GM18909 (cell line): ENCODE data around the gene PNN.
"Not testable (repeated sequence)": the region's sequence is repeated elsewhere in the genome, so short reads cannot be mapped to it uniquely, and the experiment has no call there.

Experiments
- ATAC-seq: cut with Tn5 transposase; IDR thresholded peaks from one replicate; pipeline ENCODE4 v1.9.1; 2021; ENCODE audit warnings: mild to moderate bottlenecking; ENCODE audit not compliant: unreplicated experiment, poor library complexity

PNN gene

DNA sequence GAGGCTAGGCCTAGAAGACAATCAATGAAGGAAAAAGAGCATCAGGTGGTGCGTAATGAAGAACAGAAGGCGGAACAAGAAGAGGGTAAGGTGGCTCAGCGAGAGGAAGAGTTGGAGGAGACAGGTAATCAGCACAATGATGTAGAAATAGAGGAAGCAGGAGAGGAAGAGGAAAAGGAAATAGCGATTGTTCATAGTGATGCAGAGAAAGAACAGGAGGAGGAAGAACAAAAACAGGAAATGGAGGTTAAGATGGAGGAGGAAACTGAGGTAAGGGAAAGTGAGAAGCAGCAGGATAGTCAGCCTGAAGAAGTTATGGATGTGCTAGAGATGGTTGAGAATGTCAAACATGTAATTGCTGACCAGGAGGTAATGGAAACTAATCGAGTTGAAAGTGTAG, 5.5 kb downstream of the PNN start:
- ATAC-seq, result no peak

- no peak for ATAC-seq
Measured at GRCh38 chr14:39181026-39181692, 6.1 kb downstream of the PNN start.

- ATAC-seq, result no peak
Measured at GRCh38 chr14:39181693-39182047, 6.6 kb downstream of the PNN start.

DNA sequence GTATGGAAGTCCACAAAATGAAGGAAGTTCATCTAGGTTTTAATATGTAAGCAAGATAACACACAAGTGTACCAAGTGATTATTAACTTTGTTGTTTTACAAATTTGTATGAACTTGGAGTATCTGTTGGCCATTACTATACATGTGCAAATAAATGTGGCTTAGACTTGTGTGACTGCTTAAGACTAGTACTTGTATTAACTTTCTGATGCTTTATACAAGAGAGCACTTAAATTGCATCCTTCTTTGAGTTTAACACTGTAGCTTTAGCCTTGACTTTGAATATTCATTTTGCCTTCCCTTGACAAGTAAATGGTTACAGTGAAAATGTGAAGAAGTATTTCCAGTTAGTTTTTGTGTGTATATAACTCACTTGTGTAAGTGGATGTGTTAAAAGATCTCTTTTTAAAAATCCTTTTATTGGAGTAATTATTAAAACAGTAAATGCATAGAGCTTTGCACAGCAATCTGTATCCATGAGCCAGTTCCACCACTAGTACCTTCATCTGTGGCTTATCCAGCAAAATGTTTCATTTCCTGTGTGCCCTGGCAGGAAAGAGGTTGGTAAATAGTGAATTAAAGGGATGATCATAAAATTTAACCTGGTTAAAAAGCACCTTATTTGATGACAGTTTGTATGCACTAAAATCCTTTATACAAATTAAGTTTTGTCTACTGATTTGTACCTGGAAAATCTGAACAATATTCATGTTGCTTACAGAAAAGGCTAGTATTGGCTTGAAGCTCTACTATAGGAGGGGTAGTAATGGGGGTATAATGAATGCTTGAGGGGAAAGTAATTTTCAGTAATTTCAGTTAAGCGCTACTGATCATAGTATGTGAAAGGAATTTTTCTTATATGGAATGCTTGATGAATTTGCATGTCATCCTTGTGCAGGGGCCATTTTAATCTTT, 8.0 kb downstream of the PNN start:
- ATAC-seq, result no peak

GRCh38 chr14:39183685-39184003, 8.6 kb downstream of the PNN start:
- ATAC-seq, result not testable (repeated sequence)

DNA sequence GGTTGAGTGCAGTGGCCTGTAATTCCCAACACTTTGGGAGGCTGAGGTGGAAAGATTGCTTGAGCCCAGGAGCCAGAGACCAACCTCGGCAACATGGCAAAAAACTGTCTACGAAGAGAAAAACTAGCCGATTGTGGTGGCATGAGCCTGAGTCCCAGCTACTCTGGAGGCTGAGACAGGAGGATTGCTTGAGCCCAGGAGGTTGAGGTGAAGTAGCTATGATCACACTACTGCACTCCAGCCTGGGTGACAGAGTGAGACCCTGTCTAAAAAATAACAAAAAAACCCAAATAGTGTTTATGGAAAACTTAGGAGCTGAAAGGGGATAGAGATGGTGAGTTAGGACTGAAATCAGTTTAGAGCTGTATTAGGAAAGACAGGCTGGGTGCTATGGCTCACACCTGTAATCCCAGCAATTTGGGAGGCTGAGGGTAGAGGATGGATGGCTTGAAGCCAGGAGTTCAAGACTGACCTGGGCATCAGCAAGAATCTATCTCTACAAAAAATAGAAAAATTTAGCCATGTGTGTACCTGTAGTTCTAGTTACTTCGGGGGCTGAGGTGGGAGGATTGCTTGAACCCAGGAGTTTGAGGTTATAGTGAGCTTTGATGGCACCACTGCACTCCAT, 9.7 kb downstream of the PNN start:
- ATAC-seq, result no peak

GRCh38 chr14:39185256-39186049, 10.4 kb downstream of the PNN start:
- no peak for ATAC-seq

GRCh38 chr14:39186941-39187525, 12.0 kb downstream of the PNN start:
- no peak for ATAC-seq

DNA sequence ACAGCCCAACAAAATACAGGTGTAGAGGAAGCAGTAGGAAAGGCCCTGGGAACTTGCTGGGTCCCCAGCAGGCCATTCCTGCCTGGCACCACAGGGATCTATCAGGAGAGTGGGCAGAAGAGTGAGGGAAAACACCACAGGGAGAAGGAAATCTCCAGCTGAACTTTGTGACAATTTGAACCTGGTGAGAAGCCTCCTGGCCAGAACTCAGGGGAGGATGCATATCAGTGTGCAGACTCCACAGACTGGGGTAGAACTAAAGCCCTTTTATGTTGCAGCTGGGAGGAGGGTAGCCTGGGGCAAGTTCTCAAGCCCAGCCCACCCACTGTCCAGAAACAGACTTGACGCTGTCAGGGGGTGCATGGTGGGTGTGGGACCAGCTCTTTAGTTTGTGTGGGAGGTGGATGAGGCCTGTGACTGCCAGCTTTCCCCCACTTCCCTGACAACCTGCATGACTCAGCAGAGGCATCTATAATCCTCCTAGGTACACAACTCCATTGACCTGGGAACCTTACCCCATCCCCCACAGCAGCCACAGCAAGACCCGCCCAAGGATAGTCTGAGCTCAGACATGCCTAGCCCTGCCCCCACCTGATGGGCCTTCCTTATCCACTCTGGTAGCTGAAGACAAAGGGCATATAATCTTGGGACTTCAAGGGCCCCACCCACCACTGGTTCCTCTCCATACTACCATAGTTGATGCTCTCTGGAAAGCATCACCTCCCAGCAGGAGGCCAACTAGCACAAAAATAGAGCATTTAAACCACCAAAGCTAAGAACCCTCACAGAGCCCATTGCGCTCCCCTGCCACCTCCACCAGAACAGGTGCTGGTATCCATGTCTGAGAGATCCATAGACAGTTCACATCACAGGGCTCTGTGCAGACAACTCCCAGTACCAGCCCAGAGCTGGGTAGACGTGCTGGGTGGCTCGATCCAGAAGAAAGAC, 28.9 kb downstream of the PNN start:
- ATAC-seq, result no peak

DNA sequence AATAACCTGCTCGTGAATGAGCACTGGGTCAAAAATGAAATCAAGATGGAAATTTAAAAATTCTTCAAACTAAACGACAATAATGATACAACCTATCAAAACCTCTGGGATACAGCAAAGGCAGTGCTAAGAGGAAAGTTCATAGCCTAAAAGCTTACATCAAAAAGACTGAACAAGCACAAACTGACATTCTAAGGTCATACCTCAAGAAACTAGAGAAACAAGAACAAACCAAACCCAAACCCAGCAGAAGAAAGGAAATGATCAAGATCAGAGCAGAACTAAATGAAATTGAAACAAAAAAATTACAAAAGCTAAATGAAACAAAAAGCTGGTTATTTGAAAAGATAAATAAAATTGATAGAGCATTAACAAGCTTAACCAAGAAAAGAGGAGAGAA, 32.4 kb downstream of the PNN start:
- ATAC-seq, result not testable (repeated sequence)

- ATAC-seq, result no peak
Measured at GRCh38 chr14:39211109-39211741, 36.2 kb downstream of the PNN start.

DNA sequence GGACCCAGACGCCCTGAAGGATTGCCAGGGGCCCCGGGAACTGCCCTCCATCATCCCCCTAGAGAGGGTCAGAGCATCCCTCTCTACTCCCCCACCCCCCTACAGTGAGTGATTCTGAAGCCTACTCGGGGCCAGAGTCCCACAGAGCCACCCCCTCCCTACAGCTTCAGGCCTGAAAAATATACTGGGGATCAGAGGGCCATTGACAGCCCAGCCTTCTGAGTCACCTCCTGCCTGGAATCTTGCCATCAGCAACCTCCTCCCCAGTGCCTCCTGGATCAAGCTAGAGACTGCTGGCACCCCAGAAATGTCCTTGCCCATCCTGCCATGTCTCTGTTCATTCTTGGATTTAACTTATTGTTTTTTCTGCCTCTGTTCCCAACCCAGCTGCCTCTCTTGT, 37.0 kb downstream of the PNN start:
- ATAC-seq, result no peak

DNA sequence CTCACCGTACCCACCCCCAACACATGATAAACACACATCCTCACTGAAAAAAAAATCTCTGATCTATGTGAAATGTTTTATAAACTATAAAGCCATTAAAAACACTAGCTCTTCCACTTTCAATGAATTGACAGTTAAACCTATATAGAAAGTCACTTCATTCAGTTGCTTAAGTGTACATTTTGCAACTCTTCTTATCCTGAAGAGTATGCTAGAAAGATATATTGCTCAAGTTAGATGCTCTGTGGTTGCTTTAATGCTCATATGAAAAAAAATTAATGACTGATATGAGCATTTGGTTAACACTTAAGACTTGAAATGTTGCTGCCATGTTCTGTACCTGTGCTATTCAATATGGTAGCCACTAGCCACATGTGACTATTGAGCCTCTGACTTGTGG, 37.6 kb downstream of the PNN start:
- ATAC-seq, result no peak

- ATAC-seq, result no peak
Measured at GRCh38 chr14:39217214-39217879, 42.3 kb downstream of the PNN start.

DNA sequence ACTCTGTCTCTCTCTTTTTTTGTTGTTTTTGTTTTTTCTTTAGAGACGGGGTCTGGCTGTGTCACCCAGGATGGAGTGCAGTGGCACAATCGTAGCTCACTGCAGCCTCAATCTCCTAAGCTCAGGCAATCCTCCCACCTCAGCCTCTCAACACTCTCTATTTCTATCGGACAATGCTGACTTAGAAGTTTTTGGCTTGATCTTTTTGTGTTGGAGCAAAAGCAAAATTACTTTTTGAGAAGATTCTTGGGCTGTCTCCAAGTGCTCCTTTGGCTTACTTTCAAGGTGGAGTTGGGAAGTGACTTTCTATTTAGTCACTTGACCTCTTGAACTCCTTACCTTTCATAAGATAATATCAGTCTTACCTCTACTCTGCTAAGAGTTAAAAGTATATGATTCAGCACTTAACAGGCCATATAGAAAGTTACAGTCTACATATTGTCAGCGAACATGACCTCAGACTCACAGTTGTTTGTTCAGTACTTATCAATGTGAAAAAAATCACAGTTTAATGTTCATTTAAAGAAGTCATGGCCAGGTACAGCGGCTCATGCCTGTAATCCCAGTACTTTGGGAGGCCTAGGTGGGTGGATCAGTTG, 43.2 kb downstream of the PNN start:
- ATAC-seq, result no peak

DNA sequence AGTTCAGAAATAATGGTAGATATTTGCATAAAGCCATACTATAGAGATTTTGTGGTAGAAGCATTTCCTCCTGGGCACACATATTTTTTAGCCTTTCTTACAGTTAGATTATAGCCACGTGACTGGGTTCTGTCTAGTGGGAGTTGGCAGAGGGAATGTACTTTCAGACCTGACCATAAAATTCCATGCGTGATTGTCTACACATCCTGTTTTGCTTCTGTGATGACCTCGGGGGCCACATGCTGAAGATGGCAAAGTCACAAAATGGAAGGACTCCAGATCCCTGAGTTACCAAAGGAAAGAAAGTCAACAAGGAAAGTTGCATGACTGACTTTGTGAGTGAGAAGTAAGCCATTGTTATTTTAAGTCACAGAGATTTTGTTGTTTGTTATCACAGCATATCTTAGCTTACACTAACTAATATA, 44.0 kb downstream of the PNN start:
- peak; percentile 59 for ATAC-seq

DNA sequence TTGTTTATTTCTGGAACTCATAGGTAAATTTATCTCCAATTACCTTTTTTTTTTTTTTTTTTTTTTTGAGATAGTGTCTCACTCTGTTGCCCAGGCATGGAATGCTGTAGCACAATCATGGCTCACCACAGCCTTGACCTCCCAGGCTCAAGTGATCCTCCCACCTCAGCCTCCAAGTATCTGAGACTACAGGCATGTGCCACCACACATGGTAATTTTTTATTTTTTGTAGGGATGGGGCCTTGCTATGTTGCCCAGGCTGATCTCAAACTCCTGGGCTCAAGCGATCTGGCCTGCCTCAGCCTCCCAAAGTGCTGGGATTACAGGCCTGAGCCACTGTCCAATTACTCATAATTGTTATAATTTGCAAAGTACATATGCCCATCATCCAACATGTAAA, 45.4 kb downstream of the PNN start:
- ATAC-seq, result not testable (repeated sequence)

DNA sequence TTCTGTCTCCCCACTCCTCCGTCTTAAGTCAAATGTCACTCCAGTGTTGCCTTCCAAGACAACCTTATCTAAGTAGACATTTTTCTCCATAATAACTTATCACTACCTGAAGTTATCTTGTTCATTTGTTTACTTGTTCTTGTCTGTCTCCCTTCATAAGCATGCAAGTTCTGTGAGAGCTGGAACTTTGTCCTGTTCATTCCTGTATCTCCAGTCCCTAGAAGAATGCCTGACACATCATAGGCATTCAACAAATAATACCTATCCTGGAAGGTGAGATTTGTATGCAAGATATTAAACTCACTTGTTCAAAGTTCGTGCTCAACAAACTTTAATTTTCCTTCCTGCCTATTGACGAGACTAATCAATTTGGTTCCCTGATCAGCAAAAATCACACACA, 53.0 kb downstream of the PNN start:
- no peak for ATAC-seq
